GM21528 (cell line): ENCODE measurements around the gene BPNT1.
"Not testable (repeated sequence)": the region's sequence is repeated elsewhere in the genome, so short reads cannot be mapped to it uniquely, and the experiment has no call there.

ENCODE experiments used
- ATAC-seq: cut with Tn5 transposase; IDR thresholded peaks from one replicate; pipeline ENCODE4 v1.9.1; 2021; ENCODE audit warnings: mild to moderate bottlenecking, moderate library complexity; ENCODE audit not compliant: unreplicated experiment, low FRiP score

BPNT1 gene

DNA sequence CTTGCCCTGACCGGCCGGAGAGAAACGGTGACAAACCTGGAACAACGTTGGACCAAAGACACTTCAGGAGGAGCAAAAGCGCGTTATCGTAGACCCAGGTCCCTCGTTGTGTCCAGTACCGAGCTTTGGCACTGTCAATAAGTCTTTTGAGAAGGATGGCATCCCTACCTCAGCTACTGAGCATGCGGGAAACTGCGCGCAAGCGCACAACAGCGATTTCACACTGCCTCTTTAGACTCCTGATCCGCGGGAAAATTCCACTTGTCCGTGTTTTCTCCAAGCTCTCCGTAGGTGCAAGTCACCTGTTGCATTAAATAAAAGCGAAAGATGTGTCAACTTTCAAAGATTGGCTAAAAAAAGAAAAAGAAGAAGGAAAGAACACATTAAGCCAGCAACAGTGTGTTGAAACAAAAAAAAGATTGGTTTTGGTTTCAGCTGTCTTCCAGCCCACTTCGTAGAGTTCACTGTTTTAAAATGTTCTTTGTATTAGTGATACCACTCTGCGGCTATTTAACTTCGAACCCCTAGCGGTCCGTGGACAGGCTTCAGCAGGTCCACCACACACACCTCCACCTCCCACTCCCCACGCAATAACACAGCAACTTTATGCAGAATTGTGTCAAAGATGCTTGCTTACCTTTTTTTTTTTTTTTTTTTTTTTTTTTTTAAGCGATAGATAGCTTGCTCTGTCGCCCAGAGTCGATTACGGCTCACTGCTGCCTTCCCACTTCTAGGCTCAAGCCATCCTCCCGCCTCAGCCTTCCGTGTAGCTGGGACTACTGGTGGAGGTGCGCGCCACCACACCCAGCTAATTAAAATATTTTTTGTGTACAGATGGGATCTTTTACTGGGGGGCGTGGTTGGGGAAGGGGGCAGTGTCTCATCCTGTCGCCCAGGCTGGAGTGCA lies at the start of gene BPNT1:
BPNT1 (minus strand) TSS at position 139 of the 907 bp plus-strand sequence. CDS start 9,942 bp downstream, outside the sequence.
- peak; percentile 61 for ATAC-seq

- no peak for ATAC-seq
These were observed 47.6 kb upstream of the BPNT1 start for GRCh38 chr1:220137019-220137786.

GRCh38 chr1:220135755-220136154 lies 46.2 kb upstream of the BPNT1 start:
- ATAC-seq: no peak

- ATAC-seq: no peak
These were observed 40.1 kb upstream of the BPNT1 start for GRCh38 chr1:220129479-220130210.

DNA sequence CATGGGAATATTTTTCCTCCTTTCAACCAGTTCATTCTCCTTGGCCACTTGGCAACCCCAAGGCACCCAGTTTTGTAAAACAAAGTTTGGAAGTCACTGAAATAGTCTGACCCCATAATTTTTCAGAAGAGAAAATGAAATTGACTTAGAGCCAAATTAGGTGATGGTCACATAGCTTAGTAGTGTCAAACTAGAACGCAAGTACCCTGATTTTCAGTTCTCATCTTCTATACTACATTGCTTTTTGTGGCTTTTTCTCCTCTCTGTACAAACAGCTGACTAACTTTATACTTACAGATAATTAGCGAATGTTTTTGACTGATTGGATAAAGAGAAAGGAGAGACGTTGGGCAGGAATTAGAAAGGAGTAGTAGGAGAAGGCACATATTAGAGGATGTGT lies 37.5 kb upstream of the BPNT1 start:
- ATAC-seq: no peak

DNA sequence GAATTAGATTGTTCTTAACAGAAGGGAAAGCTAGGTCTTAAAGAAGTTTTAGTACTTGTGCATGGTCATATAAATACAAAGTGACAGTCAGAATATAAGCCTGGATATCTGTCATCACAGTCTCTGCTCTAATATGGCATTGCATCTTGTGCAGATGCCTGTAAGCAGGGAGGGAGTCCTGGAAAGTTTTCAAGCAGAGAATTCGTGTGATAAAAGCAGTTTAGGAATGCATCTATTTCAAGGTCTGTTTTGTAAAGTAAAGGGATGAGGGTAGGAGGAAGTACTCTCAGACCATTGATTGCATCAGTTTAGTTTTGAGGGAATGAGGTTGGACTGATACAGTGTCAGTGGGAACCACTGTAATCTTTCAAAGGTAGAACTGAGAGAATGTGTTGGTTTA lies 35.0 kb upstream of the BPNT1 start:
- no peak for ATAC-seq

GRCh38 chr1:220123889-220124288 lies 34.3 kb upstream of the BPNT1 start:
- no peak for ATAC-seq

GRCh38 chr1:220123066-220123465 lies 33.5 kb upstream of the BPNT1 start:
- no peak for ATAC-seq

GRCh38 chr1:220121791-220122530 lies 32.4 kb upstream of the BPNT1 start:
- ATAC-seq: no peak

GRCh38 chr1:220119043-220119512 lies 29.5 kb upstream of the BPNT1 start:
- no peak for ATAC-seq

GRCh38 chr1:220113136-220113695 lies 23.6 kb upstream of the BPNT1 start:
- ATAC-seq: peak; percentile 66

DNA sequence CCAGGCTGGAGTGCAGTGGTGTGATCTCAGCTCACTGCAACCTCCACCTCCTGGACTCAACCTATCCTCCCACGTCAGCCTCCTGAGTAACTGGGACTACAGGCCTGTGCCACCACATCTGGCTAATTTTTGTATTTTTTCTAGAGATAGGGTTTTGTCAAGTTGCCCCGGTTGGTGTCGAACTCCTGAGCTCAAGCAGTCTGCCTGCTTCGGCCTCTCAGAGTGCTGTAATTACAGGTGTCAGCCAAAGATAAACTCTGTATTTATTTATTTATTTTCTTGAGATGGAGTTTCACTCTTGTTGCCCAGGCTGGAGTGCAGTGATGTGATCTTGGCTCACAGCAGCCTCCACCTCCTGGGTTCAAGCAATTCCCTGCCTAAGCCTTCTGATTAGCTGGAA lies 23.0 kb upstream of the BPNT1 start:
- ATAC-seq: not testable (repeated sequence)

DNA sequence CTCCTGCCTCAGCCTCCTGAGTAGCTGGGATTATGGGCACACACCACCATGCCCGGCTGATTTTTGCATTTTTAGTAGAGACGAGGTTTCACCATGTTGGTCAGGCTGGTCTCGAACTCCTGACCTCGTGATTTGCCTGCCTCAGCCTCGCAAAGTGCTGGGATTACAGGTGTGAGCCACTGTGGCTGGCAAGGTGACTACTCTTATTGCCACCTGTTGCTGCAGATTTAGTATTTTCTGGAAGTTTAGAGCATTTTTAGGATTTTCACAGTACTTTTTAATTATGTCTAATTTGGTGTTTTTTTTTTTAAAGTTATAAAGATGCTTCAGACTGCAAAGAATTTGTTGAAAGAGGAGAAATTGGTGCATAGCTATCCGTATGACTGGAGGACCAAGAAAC lies 20.9 kb upstream of the BPNT1 start:
- not testable (repeated sequence) for ATAC-seq

GRCh38 chr1:220099826-220100225 lies 10.2 kb upstream of the BPNT1 start:
- ATAC-seq: no peak

- ATAC-seq: peak; percentile 59
These were observed 4.7 kb upstream of the BPNT1 start, which contains the start of gene IARS2 for GRCh38 chr1:220094016-220094911. TSS of gene IARS2 (plus strand) at chr1:220094132. CDS start at chr1:220094217, 85 bp downstream.

GRCh38 chr1:220093361-220094015 lies 3.9 kb upstream of the BPNT1 start:
- peak; percentile 7 for ATAC-seq

DNA sequence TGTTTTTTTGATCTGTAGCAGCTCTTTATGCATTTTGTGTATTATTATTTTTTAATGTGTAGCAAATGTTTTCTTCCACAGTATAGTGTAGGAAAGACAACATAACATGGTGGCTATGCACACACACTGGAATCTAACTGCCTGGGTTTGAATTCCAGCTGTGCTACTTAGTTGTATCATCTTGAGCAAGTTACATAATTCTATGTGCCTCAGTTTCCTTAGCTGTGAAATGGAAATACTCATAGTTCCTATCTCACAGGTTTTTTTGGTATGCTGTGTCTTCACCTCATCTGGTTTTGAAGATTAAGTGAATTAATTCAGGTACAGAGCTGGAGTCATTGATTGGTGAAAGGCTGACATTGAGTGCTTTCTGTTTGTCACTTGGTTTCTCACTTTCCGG lies 3.1 kb upstream of the BPNT1 start:
- ATAC-seq: no peak

DNA sequence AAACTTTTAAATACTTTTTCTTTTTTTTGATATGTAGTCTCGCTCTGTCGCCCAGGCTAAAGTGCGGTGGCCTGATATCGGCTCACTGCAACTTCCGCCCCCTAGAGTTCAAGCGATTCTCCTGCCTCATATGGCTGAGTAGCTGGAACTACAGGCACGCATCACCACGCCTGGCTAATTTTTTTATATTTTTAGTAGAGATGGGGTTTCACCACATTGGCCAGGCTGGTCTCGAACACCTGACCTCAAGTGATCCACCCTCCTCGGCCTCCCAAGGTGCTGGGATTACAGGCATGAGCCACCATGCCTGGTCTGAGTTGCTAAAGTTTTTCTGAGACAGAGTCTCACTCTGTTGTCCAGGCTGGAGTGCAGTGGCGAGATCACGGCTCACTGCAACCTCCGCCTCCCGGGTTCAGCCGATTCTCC lies 3.3 kb downstream of the BPNT1 start:
- peak; percentile 51 for ATAC-seq
